Activated gamma-delta T cell (primary cell): Measurements from ENCODE around the gene HMGCS2.
"Not testable (repeated sequence)": the region's sequence is repeated elsewhere in the genome, so short reads cannot be mapped to it uniquely, and the experiment has no call there.

Experiments
- DNase-seq: peaks from one replicate; lab custom pipeline; 2025; lab: John Stamatoyannopoulos, UW

HMGCS2 gene

GRCh38 chr1:119731060-119731459 lies 37.6 kb downstream of the HMGCS2 start:
- no peak for DNase-seq

GRCh38 chr1:119729044-119729443 lies 39.7 kb downstream of the HMGCS2 start:
- no peak for DNase-seq

- no peak for DNase-seq
Measured at GRCh38 chr1:119727991-119728390, 40.7 kb downstream of the HMGCS2 start.

GRCh38 chr1:119725626-119726025 lies 43.1 kb downstream of the HMGCS2 start:
- no peak for DNase-seq

GRCh38 chr1:119724611-119725218 lies 44.0 kb downstream of the HMGCS2 start:
- DNase-seq = no peak

GRCh38 chr1:119721896-119722295 lies 46.8 kb downstream of the HMGCS2 start:
- no peak for DNase-seq

- no peak for DNase-seq
Measured at GRCh38 chr1:119720866-119721440, 47.8 kb downstream of the HMGCS2 start.

GRCh38 chr1:119718972-119719371 lies 49.7 kb downstream of the HMGCS2 start:
- no peak for DNase-seq

- no peak for DNase-seq
Measured at GRCh38 chr1:119718409-119718808, 50.3 kb downstream of the HMGCS2 start.

- no peak for DNase-seq
Measured at GRCh38 chr1:119715542-119715941, 53.2 kb downstream of the HMGCS2 start.

GRCh38 chr1:119714583-119714982 lies 54.1 kb downstream of the HMGCS2 start:
- DNase-seq = no peak

- DNase-seq = no peak
Measured at GRCh38 chr1:119713749-119714456, 54.8 kb downstream of the HMGCS2 start.

- DNase-seq = no peak
Measured at GRCh38 chr1:119713039-119713748, 55.5 kb downstream of the HMGCS2 start.

GRCh38 chr1:119712342-119713038 lies 56.2 kb downstream of the HMGCS2 start:
- DNase-seq = no peak

GRCh38 chr1:119711804-119712341 lies 56.8 kb downstream of the HMGCS2 start, which contains the start of gene PHGDH:
TSS of gene PHGDH (plus strand) at chr1:119711934. CDS start at chr1:119712023, 89 bp downstream.
- DNase-seq = no peak

- DNase-seq = not testable (repeated sequence)
Measured at GRCh38 chr1:119711356-119711803, 57.3 kb downstream of the HMGCS2 start.

GRCh38 chr1:119706599-119706998 lies 62.1 kb downstream of the HMGCS2 start:
- DNase-seq = not testable (repeated sequence)

GRCh38 chr1:119703666-119704450 lies 64.8 kb downstream of the HMGCS2 start:
- DNase-seq = no peak

GRCh38 chr1:119702384-119702783 lies 66.3 kb downstream of the HMGCS2 start:
- no peak for DNase-seq

- no peak for DNase-seq
Measured at GRCh38 chr1:119701659-119702058, 67.0 kb downstream of the HMGCS2 start.

- DNase-seq = no peak
Measured at GRCh38 chr1:119700326-119700725, 68.4 kb downstream of the HMGCS2 start.
